Left ventricle myocardium superior (tissue), 1 donor: ENCODE measurements around the gene CLNK. TPM values are rescaled to one million over a fixed set of nuclear protein-coding genes. Genes with fewer than 3 reads are reported as not detected.

ENCODE experiments used
- ATAC-seq: fragments of 200-7000 bp; cut with Tn5 transposase; one replicate; pipeline ENCODE4 v1.9.1; 2020; ENCODE audit warnings: mild to moderate bottlenecking, moderate library complexity
- DNase-seq: peaks from one replicate; pipeline ENCODE4 v3.0.0-alpha.2; 2020
- intact Hi-C: fragments of 100-400 bp; cut with micrococcal nuclease; formaldehyde crosslinking; loops from one replicate; pipeline ENCODE4 v1.11.0; 2022
- long read RNA-seq: library from polyadenylated mRNA; unstranded; transcript quantifications from one replicate; pipeline ENCODE4 v2.0.0, GENCODE V29; 2021
- total RNA-seq: library from RNA; stranded (reverse); fragmentation: NEBNext Ultra II Directional; extraction: Animal tissue kit (Norgen Biotek cat#: 25700); gene quantifications from one replicate; pipeline ENCODE4 v1.2.1, GENCODE V29; 2021
- donor health status: DM: no; HTN: yes; CAD: no; lungs with severe emphysema.

CLNK gene, protein sequence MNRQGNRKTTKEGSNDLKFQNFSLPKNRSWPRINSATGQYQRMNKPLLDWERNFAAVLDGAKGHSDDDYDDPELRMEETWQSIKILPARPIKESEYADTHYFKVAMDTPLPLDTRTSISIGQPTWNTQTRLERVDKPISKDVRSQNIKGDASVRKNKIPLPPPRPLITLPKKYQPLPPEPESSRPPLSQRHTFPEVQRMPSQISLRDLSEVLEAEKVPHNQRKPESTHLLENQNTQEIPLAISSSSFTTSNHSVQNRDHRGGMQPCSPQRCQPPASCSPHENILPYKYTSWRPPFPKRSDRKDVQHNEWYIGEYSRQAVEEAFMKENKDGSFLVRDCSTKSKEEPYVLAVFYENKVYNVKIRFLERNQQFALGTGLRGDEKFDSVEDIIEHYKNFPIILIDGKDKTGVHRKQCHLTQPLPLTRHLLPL
- not detected for total RNA-seq
- long read RNA-seq = 0 reads

DNA sequence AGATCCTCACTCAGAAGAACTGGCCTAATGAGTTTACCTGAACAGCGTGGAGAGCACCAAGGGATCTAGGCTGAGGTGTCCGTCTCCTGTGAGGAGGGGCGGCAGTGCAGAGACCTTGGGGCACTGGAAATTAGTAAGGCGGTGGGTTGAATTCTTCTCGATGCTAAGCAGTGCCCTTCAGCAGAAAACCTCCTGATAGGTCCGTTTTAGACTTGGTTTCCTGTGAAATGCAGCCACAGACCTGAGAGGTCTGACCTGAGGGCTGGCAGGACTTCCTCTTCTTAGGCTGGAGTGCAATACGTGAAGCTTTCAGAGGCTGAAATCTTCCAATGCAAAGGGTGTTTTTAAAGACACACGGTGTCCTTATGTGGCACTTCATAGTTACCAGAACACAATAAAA lies at the start of gene CLNK:
CLNK (minus strand) TSS at position 138 of the 400 bp plus-strand sequence. CDS start 16,899 bp downstream, outside the sequence.
- intact Hi-C loops = no loop called here
- DNase-seq = no peak
- ATAC-seq = no peak

DNA sequence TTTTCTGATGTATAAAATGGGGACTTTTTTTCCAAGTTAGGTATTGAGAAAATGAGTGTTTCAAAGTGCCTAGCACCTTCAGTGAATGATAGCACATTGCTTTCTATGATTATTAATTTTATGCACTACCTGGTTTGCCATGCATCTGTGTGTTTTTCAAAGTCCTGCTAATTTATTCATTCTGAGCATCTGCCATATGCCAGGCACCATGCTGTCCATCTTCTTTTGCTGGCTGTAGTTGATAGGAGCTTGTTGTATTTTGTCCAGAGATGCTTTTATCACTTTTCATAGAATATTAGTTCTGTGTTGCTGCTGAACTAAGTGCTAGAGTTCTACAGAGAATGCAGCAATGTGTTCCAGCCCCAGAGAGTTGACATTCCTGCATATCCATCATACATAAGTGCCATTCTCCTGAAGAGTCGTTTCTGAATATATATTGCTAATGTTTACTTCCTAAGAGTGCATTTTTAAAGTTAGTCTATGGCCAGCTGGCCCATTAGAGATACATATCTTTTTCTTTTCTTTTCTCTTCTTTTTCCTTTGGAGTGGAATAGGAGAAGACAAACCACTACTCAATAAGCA lies 49.0 kb upstream of the CLNK start:
- ATAC-seq (no peak), DNase-seq (no peak)
- intact Hi-C loops = no loop called here

DNA sequence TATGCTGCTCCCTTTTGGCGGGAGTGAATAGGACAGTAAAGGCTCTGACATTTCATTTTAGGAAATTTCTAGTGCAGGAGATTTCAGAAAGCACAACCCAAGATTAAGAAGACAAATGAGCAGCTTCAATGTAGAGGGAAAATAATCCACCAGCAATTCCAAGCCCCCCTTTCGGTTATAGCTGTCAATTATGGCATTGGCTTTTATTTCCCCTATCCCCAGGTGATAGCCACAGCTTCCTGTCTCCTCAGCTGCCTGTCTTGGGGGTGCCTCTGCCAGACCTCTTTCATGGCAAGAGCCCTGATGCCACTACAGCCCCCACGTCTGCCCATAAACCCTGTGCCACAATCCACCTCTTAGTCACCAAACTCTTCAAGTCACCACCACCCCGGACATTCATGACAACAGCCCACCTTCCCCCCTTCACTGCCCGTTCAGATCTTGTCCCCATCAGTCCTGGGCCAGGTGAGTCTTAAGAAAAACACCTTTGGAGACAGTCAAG lies 48.4 kb upstream of the CLNK start:
- DNase-seq (no peak), ATAC-seq (no peak)
- intact Hi-C loops = no loop called here

DNA sequence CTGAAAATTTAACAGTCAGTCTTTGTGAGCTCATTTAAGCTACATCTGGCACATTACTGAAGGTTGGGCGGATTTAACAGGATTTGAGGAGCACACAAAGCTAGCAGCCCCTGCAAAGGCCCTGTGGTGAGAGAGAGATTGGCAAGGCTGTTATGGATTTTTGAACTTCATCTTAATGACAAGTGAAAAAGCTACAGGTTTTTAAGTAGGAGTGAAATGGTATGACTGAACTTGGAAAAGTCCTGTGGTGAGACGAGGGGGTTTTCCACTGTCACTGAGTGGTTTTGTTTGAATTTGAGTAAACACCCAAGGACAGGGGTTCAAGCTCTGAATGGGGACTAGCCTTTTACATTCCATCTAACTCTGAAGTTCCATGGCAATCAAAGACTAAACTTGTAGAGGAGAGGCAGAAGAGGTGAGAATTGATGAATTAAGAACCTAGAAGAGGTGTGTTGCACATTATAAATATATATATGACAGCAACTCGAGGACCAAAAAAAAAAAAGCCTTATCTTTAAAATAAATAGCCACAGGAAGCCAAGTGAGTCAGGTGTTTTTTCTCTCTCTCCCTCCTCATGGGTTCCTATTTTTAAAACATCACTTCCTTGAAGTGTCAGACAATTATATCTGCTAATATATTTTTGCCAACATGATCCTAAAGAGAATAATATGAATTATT lies 47.8 kb upstream of the CLNK start:
- DNase-seq = no peak
- intact Hi-C loops = no loop called here
- no peak for ATAC-seq

DNA sequence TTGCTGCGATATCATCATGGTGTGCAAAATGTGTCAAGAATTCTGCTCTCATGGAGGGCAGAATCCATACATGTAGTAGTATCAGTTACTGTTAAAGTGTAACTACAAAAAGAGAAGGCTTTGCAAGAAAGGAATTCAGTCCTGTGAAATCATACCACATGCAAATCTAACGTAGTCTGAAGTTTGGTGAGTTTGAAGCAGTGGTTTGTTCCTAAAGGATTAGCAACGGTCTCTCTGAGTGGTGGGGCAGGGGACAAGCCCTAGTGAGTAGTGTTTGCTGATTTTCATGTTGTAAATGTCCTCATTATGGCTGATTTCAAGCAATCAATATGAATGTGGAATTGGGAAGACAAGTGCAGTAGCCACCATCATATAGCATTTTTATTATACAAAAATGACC lies 47.1 kb upstream of the CLNK start:
- DNase-seq (no peak), ATAC-seq (no peak)
- intact Hi-C loops = no loop called here

DNA sequence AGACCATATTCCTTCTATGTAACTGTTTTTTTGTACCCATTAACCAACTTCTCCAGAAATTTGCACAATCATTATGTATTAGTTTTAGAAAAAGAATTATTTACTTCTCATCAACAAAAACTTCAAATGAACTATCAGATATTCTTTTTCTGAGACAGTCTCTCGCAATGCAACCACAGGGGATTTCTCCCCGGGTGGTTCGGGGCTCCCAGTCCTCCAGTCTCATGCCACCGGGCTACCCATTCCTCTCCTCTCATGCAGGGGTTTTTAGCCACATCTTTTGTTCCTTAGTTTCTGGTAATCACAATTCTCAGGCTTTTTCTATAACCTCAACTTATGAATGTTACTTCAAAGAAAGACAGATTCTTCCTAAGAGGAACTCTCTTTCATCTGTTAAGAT lies 46.6 kb upstream of the CLNK start:
- DNase-seq = no peak
- no peak for ATAC-seq
- intact Hi-C loops = no loop called here

DNA sequence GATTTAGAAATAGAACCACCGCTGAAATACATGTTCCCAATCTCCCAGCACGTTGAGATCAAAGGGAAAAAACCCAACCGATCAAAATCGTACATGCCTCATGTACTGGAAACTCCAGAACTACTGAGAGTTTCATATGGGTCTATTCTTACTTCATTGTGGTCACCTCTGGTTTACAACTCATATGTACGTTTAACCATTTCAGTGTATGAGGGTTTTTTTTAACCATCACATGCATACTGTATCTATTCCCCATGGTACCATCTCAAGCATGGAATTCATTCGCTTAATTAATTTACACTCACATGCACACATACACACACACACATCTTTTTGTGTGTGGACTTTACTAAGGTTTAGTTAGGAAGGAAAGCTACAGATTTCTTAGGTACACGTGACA lies 46.0 kb upstream of the CLNK start:
- intact Hi-C loops = no loop called here
- DNase-seq = no peak
- no peak for ATAC-seq

DNA sequence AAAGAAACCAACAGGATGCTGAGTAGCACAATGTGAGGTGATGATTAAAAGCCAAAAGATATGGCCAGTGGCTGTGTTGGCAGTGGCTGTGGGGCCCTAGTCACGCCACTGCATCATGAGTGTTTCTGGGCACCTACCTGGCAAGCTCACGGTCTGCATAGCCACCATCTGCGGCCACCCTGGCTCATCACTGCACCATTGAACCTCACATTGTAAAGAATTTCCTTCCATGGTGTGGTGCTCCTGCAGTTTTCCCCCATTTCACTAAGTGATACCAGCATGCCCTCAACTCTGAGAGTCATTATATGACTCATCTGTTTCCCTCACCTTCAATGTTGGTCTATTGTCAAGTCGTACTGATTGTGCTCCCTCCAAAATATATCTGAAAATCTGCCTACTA lies 45.5 kb upstream of the CLNK start:
- DNase-seq = no peak
- intact Hi-C loops = no loop called here
- no peak for ATAC-seq

DNA sequence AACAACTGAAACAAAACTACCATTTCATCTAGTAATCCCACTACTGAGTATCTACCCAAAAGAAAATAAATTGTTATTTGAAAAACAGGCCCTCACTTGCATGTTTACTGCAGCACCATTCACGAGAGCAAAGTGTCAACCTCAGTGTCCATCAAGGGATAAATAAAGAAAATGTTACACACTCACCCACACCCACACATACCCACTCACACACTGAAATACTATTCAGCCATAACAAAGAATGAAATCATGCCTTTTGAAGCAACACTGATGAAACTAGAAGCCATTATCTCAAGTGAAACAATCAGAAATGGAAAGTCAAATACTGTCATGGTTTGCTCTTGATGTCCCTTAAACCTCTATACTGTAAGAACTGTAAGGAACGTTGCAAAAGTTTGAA lies 44.8 kb upstream of the CLNK start:
- no peak for ATAC-seq
- DNase-seq = no peak
- intact Hi-C loops = no loop called here

DNA sequence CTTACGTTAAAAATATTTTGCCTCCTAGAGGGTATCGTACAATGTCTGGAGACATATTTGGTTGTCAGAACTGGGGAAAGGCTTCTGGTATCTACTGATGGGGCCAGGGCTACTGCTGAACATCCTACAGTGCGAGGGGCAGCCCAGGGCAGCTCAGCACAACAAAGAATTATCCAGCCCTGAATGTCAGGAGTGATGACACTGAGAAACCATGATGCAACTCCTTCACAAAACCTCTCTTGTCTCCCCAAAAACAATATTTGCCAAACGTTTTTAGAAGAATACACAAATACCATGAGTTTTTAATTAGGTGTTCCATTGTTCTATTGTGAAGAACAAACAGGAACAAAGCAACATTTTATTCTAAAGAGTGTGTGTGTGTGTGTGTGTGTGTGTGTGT lies 43.4 kb upstream of the CLNK start:
- DNase-seq (no peak), ATAC-seq (no peak)
- intact Hi-C loops = no loop called here

DNA sequence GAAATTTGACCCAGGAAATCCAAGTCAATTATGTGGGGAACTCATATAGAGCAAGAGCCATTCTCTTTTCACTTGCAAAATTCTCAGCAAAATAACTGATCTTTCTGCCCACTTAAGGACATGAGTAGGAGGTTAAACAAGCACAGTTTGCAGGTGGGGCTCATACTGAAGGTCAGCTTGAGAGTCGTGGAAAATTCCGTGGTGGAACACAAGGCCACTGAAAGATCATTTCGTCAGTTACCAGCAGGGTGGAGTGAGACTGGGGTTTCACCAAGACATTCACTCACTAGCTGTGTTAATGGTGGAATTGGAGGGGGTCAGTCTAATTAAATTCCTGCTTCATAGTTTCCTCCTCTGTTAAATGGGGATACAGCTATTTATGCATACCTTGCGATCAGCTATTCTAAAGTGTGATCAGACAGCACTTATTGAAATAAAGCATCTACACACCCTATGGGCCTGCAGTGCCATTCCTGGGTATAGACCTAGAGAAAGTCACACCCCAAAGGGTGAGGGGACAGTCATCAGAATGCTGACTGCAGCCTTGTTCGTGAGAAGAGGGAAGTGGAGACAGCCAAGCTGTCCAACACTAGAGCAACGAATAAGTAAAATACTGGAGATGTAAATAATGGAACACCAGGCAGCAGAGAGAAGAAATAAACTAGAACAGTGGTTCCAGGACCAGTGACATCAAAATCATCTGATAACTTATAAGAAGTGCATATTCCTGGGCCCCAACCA lies 42.7 kb upstream of the CLNK start:
- intact Hi-C loops = no loop called here
- no peak for DNase-seq
- ATAC-seq = no peak

DNA sequence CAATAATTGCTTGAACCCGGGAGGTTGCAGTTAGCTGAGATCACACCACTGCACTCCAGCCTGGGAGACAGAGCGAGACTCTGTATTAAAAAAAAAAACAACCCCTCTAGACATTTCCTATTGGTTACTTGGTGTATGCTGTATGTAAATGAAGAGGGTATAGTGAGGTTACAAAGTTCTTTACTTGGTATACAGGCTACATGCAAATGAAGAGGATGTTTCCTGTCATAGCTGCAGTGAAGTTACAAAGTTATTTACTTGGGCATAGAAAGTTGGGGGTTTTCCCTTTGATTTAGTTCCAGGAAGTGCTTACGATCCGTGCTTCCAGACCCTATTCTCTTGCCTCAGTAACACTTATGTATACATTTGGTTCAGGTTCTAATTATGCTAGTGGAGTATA lies 38.4 kb upstream of the CLNK start:
- no peak for ATAC-seq
- DNase-seq = no peak
- intact Hi-C loops = no loop called here

DNA sequence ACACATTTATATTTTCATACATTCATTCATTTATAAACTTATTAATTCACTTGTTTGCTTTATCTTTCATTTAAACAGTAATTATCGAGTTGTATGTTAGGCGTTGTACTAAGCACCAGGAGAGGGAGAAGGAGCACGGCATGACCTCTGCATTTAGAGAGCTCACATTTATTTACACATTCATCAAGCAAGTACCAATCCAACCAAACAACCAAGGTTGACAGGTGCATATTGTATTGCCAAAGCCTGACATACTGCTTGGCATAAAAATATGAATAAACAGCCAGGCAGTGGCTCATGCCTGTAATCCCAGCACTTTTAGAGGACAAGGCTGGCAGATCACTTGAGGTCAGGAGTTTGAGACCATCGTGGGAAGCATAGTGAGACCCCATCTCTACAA lies 37.0 kb upstream of the CLNK start:
- intact Hi-C loops = no loop called here
- ATAC-seq = no peak
- DNase-seq = no peak

DNA sequence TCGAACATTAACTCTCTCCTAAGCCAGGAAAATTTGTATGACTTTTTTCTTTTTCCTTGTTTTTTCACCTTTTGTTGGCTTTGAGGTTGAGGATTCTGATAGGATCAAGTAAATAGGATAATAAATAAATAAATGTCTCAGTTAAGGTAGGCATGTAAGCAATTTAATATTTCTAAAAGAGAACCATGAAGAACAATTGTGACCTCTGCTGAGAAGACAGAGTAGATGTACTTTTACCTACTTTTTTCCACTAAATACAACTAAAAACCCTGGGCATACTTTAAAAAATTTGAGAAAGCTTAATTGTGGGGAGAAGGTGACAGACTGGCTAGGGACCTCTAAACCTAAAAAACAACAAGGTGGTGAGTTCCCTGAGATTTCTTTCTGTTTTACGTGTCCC lies 31.6 kb upstream of the CLNK start:
- no peak for ATAC-seq
- no peak for DNase-seq
- intact Hi-C loops = no loop called here

DNA sequence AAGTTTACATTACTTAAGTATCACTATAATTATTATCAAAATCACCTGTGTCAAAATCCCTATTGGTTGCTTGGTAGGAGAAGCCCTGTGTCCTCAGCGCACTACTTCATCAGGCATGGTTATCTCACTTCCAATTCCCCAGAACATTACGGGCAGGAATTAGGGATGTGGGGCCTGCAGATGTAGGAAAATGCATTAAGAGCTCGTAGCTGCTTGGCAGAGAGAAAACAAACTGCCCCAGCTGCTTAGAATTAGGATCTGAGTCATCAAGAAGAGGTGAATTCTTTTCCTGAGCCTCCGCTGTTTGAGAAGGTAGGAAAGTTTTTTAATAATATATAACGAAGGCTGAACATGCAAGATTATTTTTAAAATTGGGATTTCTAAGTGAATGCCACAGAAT lies 31.1 kb upstream of the CLNK start:
- intact Hi-C loops = no loop called here
- no peak for ATAC-seq
- no peak for DNase-seq

DNA sequence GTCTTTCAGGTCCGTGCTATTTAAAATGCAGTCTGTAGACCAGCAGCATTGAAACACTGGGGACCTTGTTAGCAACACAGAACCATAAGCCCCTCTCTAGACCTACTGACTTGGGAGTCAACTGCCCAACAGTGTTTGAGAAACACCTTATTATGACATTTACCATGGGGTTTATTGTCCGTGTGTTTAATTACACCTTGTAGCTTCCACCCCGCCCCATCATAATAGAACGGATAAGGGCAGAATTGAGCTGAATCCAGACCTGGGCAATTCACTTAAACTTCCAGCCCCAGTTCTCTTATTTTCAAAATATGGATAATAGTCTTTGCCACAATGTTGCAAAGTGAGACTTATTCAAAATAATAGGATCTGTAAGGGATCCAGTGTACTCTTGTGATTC lies 30.6 kb upstream of the CLNK start:
- intact Hi-C loops = no loop called here
- DNase-seq (no peak), ATAC-seq (no peak)

DNA sequence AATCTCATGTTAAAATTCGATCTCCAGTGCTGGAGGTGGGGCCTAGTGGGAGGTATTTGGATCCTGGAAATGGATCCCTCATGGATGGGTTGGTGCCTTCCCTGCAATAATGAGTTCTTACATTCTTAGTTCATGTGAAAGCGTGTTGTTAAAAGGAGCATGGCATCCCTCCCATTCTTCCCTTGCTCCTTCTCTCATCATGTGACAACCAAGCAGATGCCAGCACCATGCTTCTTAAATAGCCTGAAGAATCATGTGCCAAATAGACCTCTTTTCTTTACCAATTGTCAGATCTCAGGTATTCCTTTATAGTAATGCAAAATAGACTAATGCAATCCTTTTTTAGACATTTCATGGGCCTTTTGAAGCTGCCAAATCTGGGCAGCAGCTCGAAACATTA lies 29.0 kb upstream of the CLNK start:
- ATAC-seq (no peak), DNase-seq (no peak)
- intact Hi-C loops = no loop called here

DNA sequence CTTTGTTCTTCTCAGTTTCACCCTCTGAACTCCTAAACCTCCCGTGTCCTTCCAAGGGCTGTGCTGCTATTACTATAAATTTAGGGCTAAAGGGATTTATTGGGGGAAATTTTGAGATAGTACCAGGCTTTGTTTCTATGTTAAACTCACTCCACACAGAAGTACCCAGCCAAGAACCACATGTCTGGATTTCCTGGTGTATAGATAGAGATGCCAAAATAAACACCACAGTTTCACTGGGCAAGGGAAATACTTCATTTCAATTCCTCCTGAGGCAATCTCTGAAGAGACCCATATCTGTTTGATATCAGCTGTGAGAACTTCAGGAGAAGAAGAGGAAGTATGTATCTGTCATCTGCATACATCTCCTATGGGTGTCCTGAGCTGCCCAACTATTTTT lies 21.7 kb upstream of the CLNK start:
- intact Hi-C loops = no loop called here
- ATAC-seq = no peak
- no peak for DNase-seq

DNA sequence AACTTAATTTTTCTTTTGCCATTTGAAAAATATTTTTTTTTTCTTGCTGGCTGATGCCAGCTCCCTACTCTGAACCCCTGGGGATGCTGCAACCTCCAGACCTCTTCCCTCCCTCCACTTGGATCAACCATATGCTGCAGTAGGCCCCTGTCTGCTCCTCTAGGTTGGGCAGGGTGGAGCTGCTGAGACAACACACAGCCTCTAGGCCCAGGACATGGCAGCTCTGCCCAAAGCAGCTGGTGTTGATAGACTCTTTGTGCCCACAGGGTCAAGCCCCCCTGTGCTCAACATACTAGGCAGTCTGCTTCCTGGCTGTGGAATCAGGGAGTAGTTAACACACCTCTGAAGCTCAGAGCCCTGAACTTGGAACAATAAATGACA lies 19.9 kb upstream of the CLNK start:
- ATAC-seq (no peak), DNase-seq (no peak)
- intact Hi-C loops = no loop called here
